K562 (cell line): ENCODE measurements around the gene GMIP. TPM values are rescaled to one million over a fixed set of nuclear protein-coding genes. Genes with fewer than 3 reads are reported as not detected.

ENCODE experiments used
- ATAC-seq: fragments of 200-7000 bp; cut with Tn5 transposase; 3 replicates; pipeline ENCODE4 v1.9.1; 2020; ENCODE audit warnings: moderate library complexity
- BruUV-seq: library from RNA; stranded (reverse); fragments of 400-500 nt; replicated peaks from 2 replicates; lab custom pipeline; 2021; lab: Mats Ljungman, UMichigan
- CTCF ChIA-PET: fragments of 300-600 bp; formaldehyde crosslinking; extraction: SDS; loops from one replicate; lab custom pipeline; 2021; ENCODE audit warnings: low intra/inter-chr PET ratio; lab: Yijun Ruan, JAX
- POLR2A ChIA-PET: fragments of 300-600, 350-650 bp; sonication (Branson Sonifier 250); formaldehyde crosslinking; extraction: SDS; loops from one replicate; lab custom pipeline; 2021; ENCODE audit warnings: antibody characterized with exemption, inconsistent platforms; lab: Yijun Ruan, JAX
- DNase-seq, 4 experiments: peaks; one replicate each; pipeline versions ENCODE4 v3.0.0 to v3.0.0-alpha.2; 2011 to 2018; ENCODE audit warnings: low spot score in 3 of 4, mixed read lengths in 3 of 4; ENCODE audit errors: extremely low read depth in 1 of 4
- FAIRE-seq: peaks from 2 replicates; lab custom pipeline; 2011; peaks lifted over from hg19 to GRCh38; lab: Jason Lieb, UNC
- H2AFZ ChIP-seq: 2 replicates; pipeline ENCODE4 v1.6.0; 2011; ENCODE audit warnings: low read depth, low read length, control low read depth, inconsistent platforms
- H3K27ac ChIP-seq: fragments of 200-600 bp; 3 replicates; pipeline ENCODE4 v1.8.0; 2011; ENCODE audit warnings: low read depth, mild to moderate bottlenecking, control low read depth, inconsistent platforms, low read length, moderate library complexity, mixed read lengths; ENCODE audit errors: extremely low read depth
- H3K27me3 ChIP-seq, 2 experiments: fragments of 300-600 bp in 1 of 2; 2 replicates in 1 of 2; 3 replicates in 1 of 2; pipeline versions ENCODE4 v1.6.0 to v1.8.0; 2011; ENCODE audit warnings: inconsistent platforms in 2 of 2, low read length in 2 of 2, mild to moderate bottlenecking in 1 of 2, mixed read lengths in 1 of 2, moderate library complexity in 1 of 2; ENCODE audit not compliant: control insufficient read depth in 2 of 2, insufficient read depth in 2 of 2
- H3K36me3 ChIP-seq: fragments of 300-600 bp; 3 replicates; pipeline ENCODE4 v1.8.0; 2011; ENCODE audit warnings: mild to moderate bottlenecking, low read length, inconsistent platforms; ENCODE audit not compliant: control insufficient read depth, insufficient read depth
- H3K4me1 ChIP-seq, 2 experiments: fragments of 200-600 bp in 1 of 2; replicated peaks in 1 of 2; 2 replicates in 1 of 2; 3 replicates in 1 of 2; pipeline versions ENCODE4 v1.5.1 to v1.8.0; 2011; ENCODE audit warnings: inconsistent platforms in 2 of 2, low read length in 2 of 2, mild to moderate bottlenecking in 1 of 2, mixed read lengths in 1 of 2, moderate library complexity in 1 of 2; ENCODE audit not compliant: control insufficient read depth in 2 of 2, insufficient read depth in 2 of 2
- H3K4me2 ChIP-seq: 2 replicates; pipeline ENCODE4 v1.6.1; 2011; ENCODE audit warnings: low read length, control low read depth, inconsistent platforms, mixed read lengths; ENCODE audit not compliant: insufficient read depth
- H3K4me3 ChIP-seq: fragments of 200-600 bp; sonication (generic), shearing (Covaris generic); 2 replicates; pipeline ENCODE4 v1.5.1; 2016; ENCODE audit warnings: control low read depth, inconsistent platforms
- H3K79me2 ChIP-seq: fragments of 200-600 bp; 3 replicates; pipeline ENCODE4 v1.8.0; 2011; ENCODE audit warnings: low read length, inconsistent platforms; ENCODE audit not compliant: control insufficient read depth, insufficient read depth
- H3K9ac ChIP-seq, 2 experiments: 2 replicates each; pipeline versions ENCODE4 v1.6.0 to v1.6.1; 2011; ENCODE audit warnings: low read depth in 2 of 2, low read length in 2 of 2, control low read depth in 1 of 2, inconsistent platforms in 1 of 2, mild to moderate bottlenecking in 1 of 2, mixed read lengths in 1 of 2; ENCODE audit not compliant: insufficient read depth in 1 of 2
- H3K9me1 ChIP-seq: one replicate; pipeline ENCODE4 v1.6.0; 2011; ENCODE audit warnings: inconsistent platforms, mild to moderate bottlenecking, low read length, moderate library complexity; ENCODE audit not compliant: control insufficient read depth, insufficient read depth
- H3K9me3 ChIP-seq: replicated peaks from 2 replicates; pipeline ENCODE4 v1.5.1; 2011; ENCODE audit warnings: low read depth, low read length, inconsistent platforms; ENCODE audit not compliant: control insufficient read depth, insufficient read depth
- H4K20me1 ChIP-seq: replicated peaks from 2 replicates; pipeline ENCODE4 v1.6.1; 2011; ENCODE audit warnings: low read length, inconsistent platforms, mixed read lengths; ENCODE audit not compliant: control insufficient read depth, insufficient read depth
- ARHGAP35 ChIP-seq: fragments of 450-650 bp; IDR thresholded peaks from 2 replicates; pipeline ENCODE4 v1.6.1; 2018; ENCODE audit not compliant: partially characterized antibody
- CBFA2T2 ChIP-seq: fragments of 450-650 bp; conservative IDR thresholded peaks from 2 replicates; pipeline ENCODE4 v1.6.1; 2017; ENCODE audit warnings: mild to moderate bottlenecking
- DEAF1 ChIP-seq: fragments of 450-650 bp; formaldehyde crosslinking; IDR thresholded peaks from 2 replicates; pipeline ENCODE4 v1.4.0; 2020; ENCODE audit warnings: mild to moderate bottlenecking, moderate library complexity
- EWSR1 ChIP-seq: fragments of 450-650 bp; IDR thresholded peaks from 2 replicates; pipeline ENCODE4 v1.6.1; 2018; ENCODE audit warnings: borderline replicate concordance, mild to moderate bottlenecking, low read depth, moderate library complexity; ENCODE audit not compliant: partially characterized antibody
- FOXK2 ChIP-seq, 2 experiments: fragments of 450-650 bp; IDR thresholded peaks in 1 of 2; conservative IDR thresholded peaks in 1 of 2; 2 replicates each; pipeline ENCODE4 v1.6.1; 2016; ENCODE audit warnings: low read depth in 2 of 2, mild to moderate bottlenecking in 1 of 2
- FOXM1 ChIP-seq, 2 experiments: fragments of 450-650 bp in 1 of 2; sonication (generic) in 1 of 2; formaldehyde crosslinking in 1 of 2; IDR thresholded peaks; 2 replicates each; pipeline versions ENCODE4 v1.6.1 to v1.9.0; 2017 to 2022; ENCODE audit warnings: low read depth in 2 of 2, mild to moderate bottlenecking in 2 of 2, missing genetic modification reagents in 1 of 2, moderate library complexity in 1 of 2
- KAT2B ChIP-seq: IDR thresholded peaks from one replicate; pipeline ENCODE4 v1.6.1; 2012; ENCODE audit warnings: low read depth, mild to moderate bottlenecking, control low read depth, inconsistent platforms, low read length, moderate library complexity
- MCM5 ChIP-seq: fragments of 450-650 bp; IDR thresholded peaks from 2 replicates; pipeline ENCODE4 v1.6.1; 2016; ENCODE audit warnings: low read depth
- PRPF4 ChIP-seq: fragments of 200-400 bp; formaldehyde crosslinking; IDR thresholded peaks from one replicate; pipeline ENCODE4 v1.6.1; 2017; ENCODE audit warnings: low read length, low read depth, mild to moderate bottlenecking; ENCODE audit not compliant: insufficient read depth, poor library complexity, severe bottlenecking
- ZMIZ1 ChIP-seq, 2 experiments: fragments of 150-350 bp in 1 of 2; IDR thresholded peaks; 2 replicates each; pipeline ENCODE4 v1.6.1; 2012 to 2016; ENCODE audit warnings: low read depth in 2 of 2, low read length in 2 of 2, mild to moderate bottlenecking in 1 of 2, moderate library complexity in 1 of 2
- ZNF561 ChIP-seq: fragments of 450-650 bp; formaldehyde crosslinking; conservative IDR thresholded peaks from 2 replicates; pipeline ENCODE4 v1.4.0; 2020; ENCODE audit warnings: mild to moderate bottlenecking, moderate library complexity
- ZNF644 ChIP-seq: fragments of 200-800 bp; sonication (Bioruptor generic); IDR thresholded peaks from 2 replicates; pipeline ENCODE4 v1.6.1; 2016; ENCODE audit warnings: low read depth, missing genetic modification characterization, missing compliant biosample characterization
- WGBS: fragments of 100-300 bp; shearing (Covaris generic); methylation state at CpG from one replicate; pipeline ENCODE4 v1.1.6; 2016; ENCODE audit warnings: low coverage, mixed read lengths; ENCODE audit not compliant: insufficient coverage; ENCODE audit errors: missing lambda C conversion rate; 5-methylcytosine and 5-hydroxymethylcytosine counted together
- in situ Hi-C: fragments of 300-500 bp; cut with MboI; formaldehyde crosslinking; loops from 4 replicates; pipeline ENCODE4 v1.15.0; 2018; ENCODE audit warnings: inconsistent platforms, mixed read lengths
- intact Hi-C: fragments of 100-400 bp; cut with micrococcal nuclease; formaldehyde crosslinking; loops from 2 replicates; pipeline ENCODE4 v1.14.2; 2022
- polyA plus RNA-seq, 8 experiments: library from polyadenylated mRNA; depleted of rRNA in 4 of 8; stranded (reverse) in 5 of 8; unstranded in 3 of 8; fragments of >200 nt; fragmentation: Nextera tagmentation in 2 of 8; fragmentation: Illumina TruSeq in 1 of 8; extraction: Ambion mirVana in 2 of 8; extraction: Trizol in 1 of 8; gene quantifications; 2 replicates each; pipeline versions ENCODE4 v1.2.1 to v1.2.3, GENCODE V29; 2011 to 2014; ENCODE audit warnings: inconsistent platforms in 1 of 8, missing spikeins in 1 of 8
- total RNA-seq, 7 experiments: library from RNA; depleted of rRNA in 6 of 7; stranded (reverse); fragments of >200 nt in 6 of 7; fragmentation: Illumina TruSeq in 2 of 7; extraction: Trizol in 2 of 7; gene quantifications; 2 replicates each; pipeline versions ENCODE4 v1.2.1 to v1.2.3, GENCODE V29; 2011 to 2021; ENCODE audit warnings: low replicate concordance in 1 of 7
- TF ChIP-seq, protein P1 (sequence below): fragments of 200-400 bp; formaldehyde crosslinking; IDR thresholded peaks from 2 replicates; pipeline ENCODE4 v1.6.1; 2017; ENCODE audit warnings: mild to moderate bottlenecking, low read depth, low read length, moderate library complexity

The GMIP gene
- total and polyA plus RNA-seq, 9 of the 15 experiments (the other 6 are each of a cell fraction or from before 2014, with no cell fraction given), result 0.14 to 15.8 (median 3.2) TPM

DNA sequence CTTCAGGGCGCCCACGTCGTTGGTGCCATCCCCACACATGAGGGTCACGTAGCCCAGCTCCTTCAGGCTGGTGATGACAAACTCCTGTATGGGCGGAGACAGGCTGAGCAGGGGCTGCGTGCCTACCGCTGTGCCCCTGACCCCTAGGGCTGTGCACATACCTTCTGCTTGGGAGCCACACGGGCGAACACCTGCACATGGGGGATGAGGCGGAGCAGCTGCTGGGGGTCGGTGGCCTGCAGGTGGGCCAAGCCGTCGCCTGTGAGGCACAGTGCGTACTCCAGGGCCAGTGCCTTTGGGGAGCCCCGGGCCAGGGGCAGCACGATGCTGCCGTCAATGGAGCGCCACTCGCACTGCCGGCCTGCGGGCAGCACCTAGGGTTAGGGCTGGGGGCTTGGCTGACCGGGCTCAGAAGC, 6.1 kb upstream of the GMIP start (continued):
- TF ChIP-seq PRPF4, result no peak
- TF ChIP-seq ARHGAP35, result no peak
- no peak for TF ChIP-seq MCM5
- no peak for TF ChIP-seq ZNF644 (tag)
- no peak for TF ChIP-seq FOXM1 (IDR thresholded peaks at IDR 0.05; ENCODE audit: low read depth)
- no peak for TF ChIP-seq FOXM1 (CRISPR knock-in tag; IDR thresholded peaks at IDR 0.05; ENCODE audit: low read depth)
- TF ChIP-seq DEAF1 (CRISPR knock-in tag), result no peak
- no peak for TF ChIP-seq ZNF561 (CRISPR knock-in tag)

DNA sequence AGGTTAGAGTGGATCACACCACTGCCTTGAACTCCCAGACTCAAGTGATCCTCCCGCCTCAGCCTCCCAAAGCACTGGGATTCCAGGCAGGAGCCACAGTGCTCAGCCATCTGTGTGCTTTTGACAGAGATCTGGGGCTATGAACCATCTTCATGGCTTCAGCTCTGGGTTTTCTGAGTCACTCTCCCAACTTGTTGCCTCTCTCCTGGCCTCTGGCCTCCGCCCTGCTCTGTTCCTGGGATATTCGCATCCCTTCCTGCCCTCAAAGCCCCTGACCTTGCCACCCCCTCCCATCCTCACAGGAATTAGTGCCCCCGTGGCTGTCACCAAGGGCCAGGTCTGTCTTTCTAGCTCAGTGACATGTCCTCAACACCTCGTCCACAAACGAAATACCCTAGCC, 5.7 kb upstream of the GMIP start:
- ChIA-PET POLR2A (interaction anchor here (5.6 kb wide), 1 partner anchor 13 kb away, joined by 40 read pairs; the partner anchor contains the start of gene ATP13A1), CTCF (no interaction called here)
- no TSS peak for BruUV-seq
- no peak overlapping the region for H3K27ac ChIP-seq
- no peak overlapping the region for H3K4me3 ChIP-seq
- H4K20me1 ChIP-seq, result no peaks in the 10 kb centered on the region
- FAIRE-seq, result no peak
- in situ Hi-C loops (loop anchor here (25.0 kb wide), 1 partner anchor 112 kb away; the partner anchor contains the start of genes CILP2 and YJEFN3), intact Hi-C loops (no loop called here)
- H3K27me3 ChIP-seq, result no peaks in the 10 kb centered on the region
- no peak for ATAC-seq
- no peaks in the 10 kb centered on the region for H3K9me1 ChIP-seq
- peaks cover 90% of the 10 kb centered on the region; the same call in 2 of the 3 replicates for H3K36me3 ChIP-seq
- no peaks in the 10 kb centered on the region for H3K79me2 ChIP-seq
- H3K4me1 ChIP-seq, result peaks cover 0 to 5% of the 10 kb centered on the region in 2 experiments; a peak in 1 of 5 replicates
- H3K4me2 ChIP-seq, result no peak overlapping the region
- H2AFZ ChIP-seq, result no peak overlapping the region
- H3K9me3 ChIP-seq, result no peaks in the 10 kb centered on the region
- no peak overlapping the region for H3K9ac ChIP-seq
- WGBS, result 94% methylated on average over 6 of the region's 6 CpGs
- no peak for DNase-seq
- TF ChIP-seq EWSR1, result no peak
- TF ChIP-seq, protein P1, sequence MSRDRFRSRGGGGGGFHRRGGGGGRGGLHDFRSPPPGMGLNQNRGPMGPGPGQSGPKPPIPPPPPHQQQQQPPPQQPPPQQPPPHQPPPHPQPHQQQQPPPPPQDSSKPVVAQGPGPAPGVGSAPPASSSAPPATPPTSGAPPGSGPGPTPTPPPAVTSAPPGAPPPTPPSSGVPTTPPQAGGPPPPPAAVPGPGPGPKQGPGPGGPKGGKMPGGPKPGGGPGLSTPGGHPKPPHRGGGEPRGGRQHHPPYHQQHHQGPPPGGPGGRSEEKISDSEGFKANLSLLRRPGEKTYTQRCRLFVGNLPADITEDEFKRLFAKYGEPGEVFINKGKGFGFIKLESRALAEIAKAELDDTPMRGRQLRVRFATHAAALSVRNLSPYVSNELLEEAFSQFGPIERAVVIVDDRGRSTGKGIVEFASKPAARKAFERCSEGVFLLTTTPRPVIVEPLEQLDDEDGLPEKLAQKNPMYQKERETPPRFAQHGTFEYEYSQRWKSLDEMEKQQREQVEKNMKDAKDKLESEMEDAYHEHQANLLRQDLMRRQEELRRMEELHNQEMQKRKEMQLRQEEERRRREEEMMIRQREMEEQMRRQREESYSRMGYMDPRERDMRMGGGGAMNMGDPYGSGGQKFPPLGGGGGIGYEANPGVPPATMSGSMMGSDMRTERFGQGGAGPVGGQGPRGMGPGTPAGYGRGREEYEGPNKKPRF, result no peak
- no peak for TF ChIP-seq ZMIZ1 (IDR thresholded peaks at IDR 0.05; ENCODE audit: low read depth in 2 of 2, low read length in 2 of 2)
- TF ChIP-seq KAT2B, result no peak
- no peak for TF ChIP-seq FOXK2 (conservative IDR thresholded peaks at IDR 0.05 in 1 of 2, IDR thresholded peaks at IDR 0.05 in 1 of 2; ENCODE audit: low read depth in 2 of 2)
- no peak for TF ChIP-seq CBFA2T2
